Measurements from ENCODE around the gene DYNC1I2. TPM values are rescaled to one million over a fixed set of nuclear protein-coding genes. Genes with fewer than 3 reads are reported as not detected.

Gene DYNC1I2
- total and polyA plus RNA-seq, 2 experiments from 2014 or later, result 62.2 to 82.4 TPM

DNA sequence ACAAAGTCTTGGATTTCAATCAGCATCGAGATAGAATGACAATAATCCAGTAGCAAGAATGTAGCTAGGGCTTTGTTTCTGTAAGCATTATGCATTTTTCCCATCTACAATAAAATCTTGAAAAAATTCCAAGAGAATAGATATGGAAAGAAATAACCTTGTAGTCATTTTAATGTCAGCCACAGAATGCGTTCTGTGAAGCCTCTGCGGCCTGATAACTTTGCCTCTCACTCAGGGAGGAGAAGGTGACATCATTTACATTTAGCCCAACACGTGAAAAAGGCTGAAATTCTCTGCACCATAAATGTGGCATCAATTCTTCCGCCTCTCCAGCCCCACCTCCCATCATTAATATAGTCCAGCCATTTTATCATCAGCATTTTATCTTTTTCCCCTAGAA is 19.1 kb upstream of the DYNC1I2 start:
- Histone ChIP-seq H3K27ac (no peak overlapping the region), H3K4me3 (no peak overlapping the region), H3K4me1 (ENCODE audit: low read depth) (no peaks in the 10 kb centered on the region), H3K9me3 (ENCODE audit: low read depth) (no peaks in the 10 kb centered on the region), H3K27me3 (no peaks in the 10 kb centered on the region), H3K36me3 (no peaks in the 10 kb centered on the region)
- TF ChIP-seq, protein P1, sequence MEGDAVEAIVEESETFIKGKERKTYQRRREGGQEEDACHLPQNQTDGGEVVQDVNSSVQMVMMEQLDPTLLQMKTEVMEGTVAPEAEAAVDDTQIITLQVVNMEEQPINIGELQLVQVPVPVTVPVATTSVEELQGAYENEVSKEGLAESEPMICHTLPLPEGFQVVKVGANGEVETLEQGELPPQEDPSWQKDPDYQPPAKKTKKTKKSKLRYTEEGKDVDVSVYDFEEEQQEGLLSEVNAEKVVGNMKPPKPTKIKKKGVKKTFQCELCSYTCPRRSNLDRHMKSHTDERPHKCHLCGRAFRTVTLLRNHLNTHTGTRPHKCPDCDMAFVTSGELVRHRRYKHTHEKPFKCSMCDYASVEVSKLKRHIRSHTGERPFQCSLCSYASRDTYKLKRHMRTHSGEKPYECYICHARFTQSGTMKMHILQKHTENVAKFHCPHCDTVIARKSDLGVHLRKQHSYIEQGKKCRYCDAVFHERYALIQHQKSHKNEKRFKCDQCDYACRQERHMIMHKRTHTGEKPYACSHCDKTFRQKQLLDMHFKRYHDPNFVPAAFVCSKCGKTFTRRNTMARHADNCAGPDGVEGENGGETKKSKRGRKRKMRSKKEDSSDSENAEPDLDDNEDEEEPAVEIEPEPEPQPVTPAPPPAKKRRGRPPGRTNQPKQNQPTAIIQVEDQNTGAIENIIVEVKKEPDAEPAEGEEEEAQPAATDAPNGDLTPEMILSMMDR (IDR thresholded peaks at IDR 0.05; ENCODE audit: low read depth, low read length), result no peak
- no peak for DNase-seq (ENCODE audit: low read depth in 1 of 2, low spot score in 1 of 2)

GRCh38 chr2:171669121-171669520 is 18.1 kb upstream of the DYNC1I2 start:
- no peaks in the 10 kb centered on the region for H3K36me3 ChIP-seq
- DNase-seq (ENCODE audit: low read depth in 1 of 2, low spot score in 1 of 2), result no peak
- H3K27me3 ChIP-seq, result no peaks in the 10 kb centered on the region
- no peaks in the 10 kb centered on the region for H3K9me3 ChIP-seq (ENCODE audit: low read depth)
- H3K4me3 ChIP-seq, result no peak overlapping the region
- no peaks in the 10 kb centered on the region for H3K4me1 ChIP-seq (ENCODE audit: low read depth)
- H3K27ac ChIP-seq, result no peak overlapping the region
- TF ChIP-seq, protein P1 (IDR thresholded peaks at IDR 0.05; ENCODE audit: low read depth, low read length), result no peak

DNA sequence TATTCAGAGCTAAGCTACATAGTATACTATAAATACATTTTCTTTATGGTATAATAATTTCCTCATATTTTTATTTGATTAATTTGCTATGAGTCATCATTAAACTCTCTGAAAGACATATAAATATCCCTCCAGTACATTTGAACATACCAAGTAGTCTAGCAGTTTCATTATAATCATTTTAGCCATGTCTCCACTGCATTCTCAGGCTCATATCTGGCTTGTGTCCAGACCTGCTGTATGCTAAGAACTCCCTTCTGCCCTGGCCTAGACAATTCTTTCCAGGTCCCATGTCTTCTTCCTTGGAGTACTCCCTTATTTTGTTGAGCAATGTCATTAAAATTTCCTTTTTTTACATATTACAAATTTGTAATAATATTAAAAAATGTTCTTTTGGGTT is 16.6 kb upstream of the DYNC1I2 start:
- peak in 1 of 2 donors; percentile 68 for DNase-seq (ENCODE audit: low read depth in 1 of 2, low spot score in 1 of 2)
- H3K4me3 ChIP-seq, result no peak overlapping the region
- H3K36me3 ChIP-seq, result no peaks in the 10 kb centered on the region
- H3K27ac ChIP-seq, result no peak overlapping the region
- no peaks in the 10 kb centered on the region for H3K27me3 ChIP-seq
- H3K9me3 ChIP-seq (ENCODE audit: low read depth), result no peaks in the 10 kb centered on the region
- H3K4me1 ChIP-seq (ENCODE audit: low read depth), result no peaks in the 10 kb centered on the region
- TF ChIP-seq, protein P1 (IDR thresholded peaks at IDR 0.05; ENCODE audit: low read depth, low read length), result no peak

DNA sequence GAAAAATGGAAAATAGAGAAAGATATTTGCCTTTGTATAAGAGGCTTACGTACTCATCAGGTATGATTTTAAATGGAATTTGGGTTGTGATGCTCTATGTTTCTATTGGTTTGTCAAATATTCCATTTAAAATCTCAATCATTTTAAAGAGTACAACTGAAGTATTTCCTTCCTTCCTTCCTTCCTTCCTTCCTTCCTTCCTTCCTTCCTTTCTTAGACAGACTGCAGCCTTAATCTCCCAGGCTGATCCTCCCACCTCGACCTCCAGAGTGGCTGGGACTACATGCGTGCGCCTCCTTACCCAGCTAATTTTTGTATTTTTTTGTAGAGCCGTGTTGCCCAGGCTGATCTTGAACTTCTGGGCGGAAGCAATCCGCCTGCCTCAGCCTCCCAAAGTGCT is 15.4 kb upstream of the DYNC1I2 start:
- Histone ChIP-seq H3K27me3 (no peaks in the 10 kb centered on the region), H3K4me3 (no peak overlapping the region), H3K36me3 (no peaks in the 10 kb centered on the region), H3K9me3 (ENCODE audit: low read depth) (no peaks in the 10 kb centered on the region), H3K27ac (no peak overlapping the region), H3K4me1 (ENCODE audit: low read depth) (no peaks in the 10 kb centered on the region)
- no peak for DNase-seq (ENCODE audit: low read depth in 1 of 2, low spot score in 1 of 2)
- TF ChIP-seq, protein P1 (IDR thresholded peaks at IDR 0.05; ENCODE audit: low read depth, low read length), result no peak

DNA sequence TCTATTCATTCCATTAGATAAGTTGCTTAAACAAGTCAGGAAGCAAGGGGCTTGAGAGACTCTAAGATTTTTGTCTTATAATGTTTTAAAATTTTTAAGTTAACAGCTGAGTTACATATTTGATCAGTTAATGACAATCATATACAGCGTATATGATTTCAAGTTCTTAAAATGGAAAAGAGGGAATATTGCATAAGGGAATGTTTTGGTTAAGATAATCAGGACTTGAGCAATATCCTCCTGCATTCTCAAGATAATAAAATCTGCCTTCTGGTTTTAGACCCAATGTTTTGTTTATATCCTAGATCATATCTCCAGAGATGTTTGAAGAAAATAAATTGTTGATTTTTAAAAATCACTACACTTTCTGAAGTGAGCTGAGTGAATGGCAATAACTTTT is 13.4 kb upstream of the DYNC1I2 start:
- Histone ChIP-seq H3K36me3 (no peaks in the 10 kb centered on the region), H3K27me3 (no peaks in the 10 kb centered on the region), H3K27ac (no peak overlapping the region), H3K4me1 (ENCODE audit: low read depth) (no peaks in the 10 kb centered on the region), H3K4me3 (no peak overlapping the region), H3K9me3 (ENCODE audit: low read depth) (no peaks in the 10 kb centered on the region)
- DNase-seq (ENCODE audit: low read depth in 1 of 2, low spot score in 1 of 2), result peak in 1 of 2 donors; percentile 68
- TF ChIP-seq, protein P1 (IDR thresholded peaks at IDR 0.05; ENCODE audit: low read depth, low read length), result no peak
